ENCODE results near the gene RCSD1.

- TF ChIP-seq CTCF (conservative IDR thresholded peaks at IDR 0.05; ENCODE audit: low read depth, low read length) (no peak), EZH2 (IDR thresholded peaks at IDR 0.05; ENCODE audit: borderline replicate concordance, low read depth, low read length, poor library complexity, severe bottlenecking) (no peak)
These were observed 67.7 kb downstream of the RCSD1 start for GRCh38 chr1:167697667-167698141.

Measured in A673 (cell line).